Fibroblast of lung (primary cell): ENCODE results near the gene SPECC1L. TPM values are rescaled to one million over a fixed set of nuclear protein-coding genes. Genes with fewer than 3 reads are reported as not detected.

Source experiments
- DNase-seq, 2 donors: peaks; one replicate each; pipeline versions ENCODE4 v3.0.0 to v3.0.0-alpha.2; 2010; ENCODE audit warnings: low read depth in 2 of 2
- H2AFZ ChIP-seq: 2 replicates; pipeline ENCODE4 v1.5.1; 2012; ENCODE audit warnings: low read length, control low read depth, inconsistent platforms
- H3K27ac ChIP-seq: 2 replicates; pipeline ENCODE4 v1.5.1; 2011; ENCODE audit warnings: low read length, control low read depth; ENCODE audit not compliant: insufficient read depth
- H3K27me3 ChIP-seq: 2 replicates; pipeline ENCODE4 v1.5.1; 2011; ENCODE audit warnings: mild to moderate bottlenecking, low read length; ENCODE audit not compliant: control insufficient read depth, insufficient read depth
- H3K36me3 ChIP-seq: 2 replicates; pipeline ENCODE4 v1.5.1; 2011; ENCODE audit warnings: low read length; ENCODE audit not compliant: control insufficient read depth, insufficient read depth
- H3K4me1 ChIP-seq: 2 replicates; pipeline ENCODE4 v1.5.1; 2011; ENCODE audit warnings: low read length; ENCODE audit not compliant: control insufficient read depth, insufficient read depth; ENCODE audit errors: extremely low read depth
- H3K4me2 ChIP-seq: 2 replicates; pipeline ENCODE4 v1.5.1; 2011; ENCODE audit warnings: low read length, control low read depth; ENCODE audit not compliant: insufficient read depth; ENCODE audit errors: extremely low read depth
- H3K4me3 ChIP-seq, 4 experiments: fragments of 200-600 bp in 1 of 4; sonication (generic) in 1 of 4; replicated peaks in 1 of 4; 2 replicates each; pipeline ENCODE4 v1.5.1; 2011 to 2016; ENCODE audit warnings: low read length in 4 of 4, low read depth in 3 of 4, mild to moderate bottlenecking in 3 of 4, control low read depth in 2 of 4, inconsistent platforms in 1 of 4, mixed read lengths in 1 of 4; ENCODE audit not compliant: insufficient read depth in 1 of 4; ENCODE audit errors: control extremely low read depth in 1 of 4
- H3K79me2 ChIP-seq: 2 replicates; pipeline ENCODE4 v1.5.1; 2012; ENCODE audit warnings: mild to moderate bottlenecking, low read length, inconsistent platforms; ENCODE audit not compliant: control insufficient read depth, insufficient read depth
- H3K9ac ChIP-seq: 2 replicates; pipeline ENCODE4 v1.5.1; 2011; ENCODE audit warnings: mild to moderate bottlenecking, low read length, control low read depth; ENCODE audit not compliant: insufficient read depth
- H3K9me3 ChIP-seq: 2 replicates; pipeline ENCODE4 v1.5.1; 2012; ENCODE audit warnings: low read depth, low read length; ENCODE audit not compliant: control insufficient read depth, insufficient read depth
- H4K20me1 ChIP-seq: 2 replicates; pipeline ENCODE4 v1.5.1; 2011; ENCODE audit warnings: low read length; ENCODE audit not compliant: control insufficient read depth, insufficient read depth; ENCODE audit errors: extremely low read depth
- CTCF ChIP-seq, 2 donors: IDR thresholded peaks in 1 of 2; conservative IDR thresholded peaks in 1 of 2; 1 replicate in 1 of 2; 2 replicates in 1 of 2; pipeline ENCODE4 v1.5.1; 2011 to 2012; ENCODE audit warnings: low read length in 2 of 2, control low read depth in 1 of 2, inconsistent platforms in 1 of 2, low read depth in 1 of 2, mild to moderate bottlenecking in 1 of 2
- EZH2 ChIP-seq: IDR thresholded peaks from 2 replicates; pipeline ENCODE4 v1.5.1; 2012; ENCODE audit warnings: low read length, control low read depth, mild to moderate bottlenecking; ENCODE audit errors: missing control alignments
- polyA plus RNA-seq, 2 donors: library from polyadenylated mRNA; depleted of rRNA in 1 of 2; stranded (reverse) in 1 of 2; unstranded in 1 of 2; fragments of >200 nt; gene quantifications; 2 replicates each; pipeline ENCODE4 v1.2.1, GENCODE V29; 2011 to 2012; ENCODE audit warnings: missing spikeins in 1 of 2
- total RNA-seq: library from RNA; depleted of rRNA; stranded (reverse); fragments of >200 nt; gene quantifications from 2 replicates; pipeline ENCODE4 v1.2.1, GENCODE V29; 2014

SPECC1L gene
- total and polyA plus RNA-seq, 2 donors (not counting 1 experiment from before 2014, with no cell fraction given), result 40.3 to 46.2 TPM

GRCh38 chr22:24319451-24319850 is 48.8 kb downstream of the SPECC1L start:
- TF ChIP-seq EZH2 (no peak), CTCF (conservative IDR thresholded peaks at IDR 0.05 in 1 of 2, IDR thresholded peaks at IDR 0.05 in 1 of 2; ENCODE audit: low read depth in 1 of 2, low read length in 2 of 2) (no peak)
- Histone ChIP-seq H3K4me2 (no peak overlapping the region), H3K4me3 (no peak overlapping the region), H3K27me3 (no peaks in the 10 kb centered on the region), H3K79me2 (no peaks in the 10 kb centered on the region), H2AFZ (no peak overlapping the region), H3K9me3 (no peaks in the 10 kb centered on the region), H3K36me3 (peaks cover 3% of the 10 kb centered on the region), H3K9ac (no peak overlapping the region), H3K4me1 (peaks cover 2% of the 10 kb centered on the region), H3K27ac (no peak overlapping the region), H4K20me1 (no peaks in the 10 kb centered on the region)
- DNase-seq, result peak; percentile 26 to 44

- H3K4me1 ChIP-seq, result no peaks in the 10 kb centered on the region
- no peak for DNase-seq
- no peaks in the 10 kb centered on the region for H3K79me2 ChIP-seq
- peaks cover 3% of the 10 kb centered on the region for H3K36me3 ChIP-seq
- H2AFZ ChIP-seq, result no peak overlapping the region
- H3K9me3 ChIP-seq, result no peaks in the 10 kb centered on the region
- no peaks in the 10 kb centered on the region for H3K27me3 ChIP-seq
- H3K9ac ChIP-seq, result no peak overlapping the region
- no peak for TF ChIP-seq EZH2
- no peak for TF ChIP-seq CTCF (conservative IDR thresholded peaks at IDR 0.05 in 1 of 2, IDR thresholded peaks at IDR 0.05 in 1 of 2; ENCODE audit: low read depth in 1 of 2, low read length in 2 of 2)
- H3K4me3 ChIP-seq, result no peak overlapping the region
- H3K27ac ChIP-seq, result no peak overlapping the region
- no peaks in the 10 kb centered on the region for H4K20me1 ChIP-seq
- no peak overlapping the region for H3K4me2 ChIP-seq
These were observed 51.4 kb downstream of the SPECC1L start for GRCh38 chr22:24321999-24322398.

- Histone ChIP-seq H4K20me1 (no peaks in the 10 kb centered on the region), H3K36me3 (peaks cover 3% of the 10 kb centered on the region), H3K4me2 (no peak overlapping the region), H3K79me2 (peaks cover 2% of the 10 kb centered on the region), H3K9me3 (no peaks in the 10 kb centered on the region), H3K4me1 (no peaks in the 10 kb centered on the region), H3K4me3 (no peak overlapping the region), H3K27ac (no peak overlapping the region), H3K27me3 (no peaks in the 10 kb centered on the region), H2AFZ (no peak overlapping the region), H3K9ac (no peak overlapping the region)
- no peak for TF ChIP-seq CTCF (conservative IDR thresholded peaks at IDR 0.05 in 1 of 2, IDR thresholded peaks at IDR 0.05 in 1 of 2; ENCODE audit: low read depth in 1 of 2, low read length in 2 of 2)
- TF ChIP-seq EZH2, result no peak
- no peak for DNase-seq
These were observed 51.9 kb downstream of the SPECC1L start for GRCh38 chr22:24322522-24322921.
